CD4-positive, alpha-beta T cell treated with Interleukin-15 for 4 hours (primary cell): ENCODE results near the gene PITX2.

ENCODE experiments used
- DNase-seq: peaks from one replicate; pipeline ENCODE4 v3.0.0-alpha.2; 2020; ENCODE audit warnings: low spot score

Gene PITX2

DNA sequence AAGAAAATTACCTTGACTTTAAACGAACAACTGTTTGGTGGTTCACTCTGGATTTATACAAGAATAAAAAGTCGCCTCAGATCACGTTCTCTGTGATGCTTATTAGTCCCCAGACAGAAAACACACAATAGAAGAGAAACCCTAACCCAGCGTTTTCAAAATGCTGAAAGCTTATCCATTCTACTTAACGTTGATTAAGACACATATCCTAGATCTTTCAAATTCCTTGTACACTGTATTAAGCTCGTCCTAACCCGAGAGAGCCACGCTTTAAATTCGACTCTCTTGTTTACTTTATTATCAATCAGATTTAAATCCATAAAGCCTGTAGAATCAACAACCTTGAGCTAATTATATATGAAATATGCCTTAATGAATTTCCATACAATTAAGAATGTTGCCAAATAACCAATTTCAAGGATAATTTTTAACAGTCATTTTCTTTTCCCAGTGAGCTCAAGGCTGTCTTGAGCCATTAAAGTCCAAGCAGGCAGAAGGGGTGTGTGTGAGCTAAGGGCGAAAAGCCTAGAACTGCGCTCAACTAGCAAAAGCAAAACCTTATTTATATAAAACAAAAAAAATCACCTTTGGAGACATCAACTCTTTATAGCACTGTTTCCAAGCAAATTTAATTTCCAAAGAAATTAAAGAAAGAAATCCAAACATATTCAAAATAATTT, 981 bp upstream of the PITX2 start:
- no peak for DNase-seq

DNA sequence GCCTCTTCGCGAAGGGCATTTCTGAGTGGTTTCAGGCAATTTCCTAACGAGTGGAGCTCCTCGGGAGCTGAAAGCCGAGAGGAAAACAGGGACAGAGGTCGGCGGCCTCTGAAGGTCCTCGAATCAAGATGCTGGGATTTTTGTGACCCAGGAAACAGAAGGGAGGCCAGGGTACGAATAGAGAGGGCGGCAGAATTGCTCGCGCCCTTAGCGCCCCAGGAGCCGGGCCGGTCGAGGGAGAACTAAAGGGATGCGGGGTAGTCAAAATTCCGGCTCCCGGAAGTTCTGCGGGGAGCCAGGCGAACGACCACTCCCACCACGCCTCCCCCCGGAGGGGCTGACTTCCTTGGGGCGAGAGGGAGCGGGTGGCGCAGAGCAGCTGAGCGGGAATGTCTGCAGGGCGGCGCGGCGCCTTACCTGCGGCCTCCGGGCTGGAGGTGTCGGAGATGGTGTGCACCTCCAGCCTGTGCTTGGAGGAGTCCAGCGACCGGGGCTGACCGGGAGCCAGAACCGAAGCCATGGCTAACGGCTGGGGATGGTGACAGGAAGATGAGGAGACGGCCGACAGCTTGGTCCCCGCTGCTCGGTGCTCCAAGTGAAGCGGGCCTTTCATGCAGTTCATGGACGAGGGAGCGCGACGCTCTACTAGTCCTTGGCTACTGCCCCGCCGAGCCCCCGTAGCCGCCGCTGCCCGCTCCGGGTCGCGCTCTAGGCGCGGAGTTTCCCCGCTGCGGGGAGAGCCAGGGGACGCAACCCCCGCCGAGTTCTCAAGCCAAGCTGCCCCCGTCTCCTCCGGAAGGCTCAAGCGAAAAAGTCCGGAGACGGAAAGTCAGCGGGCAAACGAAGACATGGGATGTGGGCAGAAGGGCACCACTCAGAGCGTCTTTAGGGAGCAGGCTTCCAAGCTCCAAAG, 782 bp downstream of the PITX2 start:
- DNase-seq = no peak

DNA sequence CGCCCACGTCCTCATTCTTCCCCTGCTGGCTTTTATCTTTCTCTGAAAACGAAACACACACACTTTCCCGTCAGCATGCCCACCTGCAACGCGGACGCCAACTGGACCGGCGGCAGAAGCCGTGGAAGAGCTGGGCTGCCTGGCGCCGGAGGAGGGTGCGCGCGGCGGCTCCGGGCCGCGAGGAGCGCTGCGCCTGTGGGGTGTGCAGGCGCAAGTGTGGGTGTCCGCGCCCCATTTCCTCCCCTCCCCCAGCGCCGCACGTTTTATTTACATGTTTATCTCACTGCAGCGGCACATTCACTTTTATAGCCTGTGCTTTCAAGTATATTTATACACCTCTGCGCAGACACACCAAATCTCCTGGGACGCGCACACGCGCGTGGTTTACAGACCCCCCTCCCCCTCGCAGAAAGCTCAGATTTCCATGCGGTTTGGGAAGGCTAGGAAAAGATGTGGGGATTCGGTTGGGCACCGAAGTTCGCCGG, 1.5 kb downstream of the PITX2 start:
- DNase-seq = no peak

DNA sequence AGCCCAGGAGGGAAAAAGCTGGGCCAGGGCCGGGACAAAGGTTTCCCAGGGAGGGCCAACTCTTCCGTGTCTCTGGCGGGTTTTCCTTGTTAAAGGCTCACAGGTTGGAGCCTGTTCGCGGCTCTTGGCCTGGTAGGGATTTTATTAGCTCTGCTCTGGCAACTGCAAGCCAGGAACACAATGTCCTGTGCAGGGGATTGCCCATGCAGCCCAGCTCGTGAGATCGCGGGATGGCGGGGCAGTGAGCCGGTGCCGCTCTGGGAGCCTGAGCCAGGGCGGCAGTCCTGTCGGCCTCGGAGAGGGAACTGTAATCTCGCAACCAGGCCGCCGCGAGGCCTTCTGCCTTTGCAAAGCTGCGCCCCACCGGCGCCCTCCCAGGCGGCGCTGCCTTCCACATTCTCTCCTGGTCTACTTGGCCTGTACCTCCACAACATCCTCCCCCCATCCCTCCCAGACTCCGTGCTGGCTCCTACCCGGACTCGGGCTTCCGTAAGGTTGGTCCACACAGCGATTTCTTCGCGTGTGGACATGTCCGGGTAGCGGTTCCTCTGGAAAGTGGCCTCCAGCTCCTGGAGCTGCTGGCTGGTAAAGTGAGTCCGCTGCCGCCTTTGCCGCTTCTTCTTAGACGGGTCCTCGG, 2.1 kb downstream of the PITX2 start:
- no peak for DNase-seq

DNA sequence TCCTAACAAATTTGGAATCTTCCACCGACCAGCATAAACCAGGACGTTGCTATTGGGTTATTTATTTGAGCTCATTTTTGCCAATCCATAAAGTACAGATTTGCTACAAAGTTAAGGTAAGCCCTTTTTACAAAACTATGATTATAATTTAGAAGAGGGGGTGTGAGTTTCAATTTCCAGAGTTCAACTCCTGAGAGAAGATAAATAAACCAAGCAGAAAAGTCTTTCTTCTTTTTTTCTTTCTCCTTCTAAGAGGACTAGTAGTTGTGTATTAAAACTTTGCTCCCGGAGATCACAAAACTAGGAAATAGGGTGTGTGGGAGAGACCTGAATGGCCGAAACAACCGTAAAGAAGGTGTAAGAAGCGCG, 2.6 kb downstream of the PITX2 start:
- no peak for DNase-seq

DNA sequence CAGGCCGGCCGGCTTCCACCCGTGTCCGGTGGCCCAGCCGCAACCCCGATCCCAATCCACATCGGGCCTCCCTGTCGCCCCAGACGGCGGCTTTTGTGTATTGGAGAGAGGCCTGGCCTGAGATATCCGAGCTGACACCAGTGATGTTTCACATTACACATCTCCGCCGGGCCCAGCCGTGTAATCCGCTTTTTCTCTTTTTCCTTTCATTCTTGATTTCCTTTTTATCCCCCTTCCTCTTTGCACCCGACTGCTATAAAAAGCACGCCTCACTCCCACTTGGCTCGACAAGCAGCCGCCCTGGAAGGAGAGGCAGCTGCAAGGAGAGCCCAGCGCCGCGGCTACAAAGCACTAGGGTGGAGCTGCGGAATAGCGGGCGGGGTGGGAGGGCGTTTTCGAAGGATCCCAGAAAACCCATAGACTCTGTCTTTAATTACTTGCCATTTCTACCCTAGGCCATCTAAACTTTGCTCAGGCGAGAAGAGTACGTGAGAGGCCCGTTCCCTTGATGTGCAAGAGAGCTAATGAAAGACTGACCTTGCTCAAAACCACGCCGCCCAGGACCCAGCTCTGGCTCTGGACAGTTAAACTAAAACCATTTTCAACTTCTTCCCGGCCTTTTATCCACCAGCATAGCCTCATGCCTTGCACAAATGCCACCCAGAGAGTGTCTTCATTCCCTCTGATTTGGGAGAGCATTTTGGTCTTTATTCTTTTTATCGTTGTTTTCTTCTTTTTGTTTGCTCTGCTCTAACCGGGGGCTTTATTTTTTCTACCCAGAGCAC, 3.2 kb downstream of the PITX2 start:
- DNase-seq = no peak

DNA sequence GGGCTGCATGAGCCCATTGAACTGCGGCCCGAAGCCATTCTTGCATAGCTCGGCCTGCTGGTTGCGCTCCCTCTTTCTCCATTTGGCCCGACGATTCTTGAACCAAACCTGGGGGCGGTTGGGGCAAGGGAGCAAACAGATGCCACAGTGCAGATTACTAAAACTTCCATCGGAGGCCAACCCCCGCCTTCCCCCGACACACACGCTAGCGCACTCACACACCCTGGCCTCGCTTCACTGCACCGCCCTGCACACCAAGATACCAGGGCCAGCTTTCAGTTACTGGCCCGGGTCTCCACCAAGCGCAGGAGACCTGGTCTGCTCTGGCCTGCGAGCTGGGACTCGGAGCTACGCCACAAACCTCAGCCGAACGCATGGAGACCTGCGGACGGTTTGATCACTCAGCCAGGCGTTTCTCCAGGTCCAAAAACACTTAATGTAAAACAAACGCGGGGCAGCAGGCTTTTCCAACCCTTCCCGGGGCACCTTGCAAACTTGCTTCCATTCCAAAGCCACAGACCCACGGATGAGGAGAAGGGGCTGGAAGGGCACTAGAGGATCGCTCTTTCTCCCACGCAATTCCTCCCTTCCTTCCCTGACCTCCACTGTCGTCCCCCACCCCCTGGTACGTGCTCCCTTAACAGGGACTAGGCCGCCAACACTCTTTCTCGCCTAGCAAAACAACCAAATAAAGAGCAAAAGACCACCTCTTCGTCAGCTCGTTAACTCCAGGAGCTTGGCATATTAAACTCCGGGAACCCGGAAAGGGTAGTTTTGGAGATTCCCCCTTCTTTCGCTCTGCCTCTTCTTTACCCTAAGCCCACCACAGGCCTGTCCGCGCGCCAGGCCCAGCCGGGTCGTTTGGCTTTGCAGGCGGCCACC, 4.1 kb downstream of the PITX2 start:
- DNase-seq = no peak

DNA sequence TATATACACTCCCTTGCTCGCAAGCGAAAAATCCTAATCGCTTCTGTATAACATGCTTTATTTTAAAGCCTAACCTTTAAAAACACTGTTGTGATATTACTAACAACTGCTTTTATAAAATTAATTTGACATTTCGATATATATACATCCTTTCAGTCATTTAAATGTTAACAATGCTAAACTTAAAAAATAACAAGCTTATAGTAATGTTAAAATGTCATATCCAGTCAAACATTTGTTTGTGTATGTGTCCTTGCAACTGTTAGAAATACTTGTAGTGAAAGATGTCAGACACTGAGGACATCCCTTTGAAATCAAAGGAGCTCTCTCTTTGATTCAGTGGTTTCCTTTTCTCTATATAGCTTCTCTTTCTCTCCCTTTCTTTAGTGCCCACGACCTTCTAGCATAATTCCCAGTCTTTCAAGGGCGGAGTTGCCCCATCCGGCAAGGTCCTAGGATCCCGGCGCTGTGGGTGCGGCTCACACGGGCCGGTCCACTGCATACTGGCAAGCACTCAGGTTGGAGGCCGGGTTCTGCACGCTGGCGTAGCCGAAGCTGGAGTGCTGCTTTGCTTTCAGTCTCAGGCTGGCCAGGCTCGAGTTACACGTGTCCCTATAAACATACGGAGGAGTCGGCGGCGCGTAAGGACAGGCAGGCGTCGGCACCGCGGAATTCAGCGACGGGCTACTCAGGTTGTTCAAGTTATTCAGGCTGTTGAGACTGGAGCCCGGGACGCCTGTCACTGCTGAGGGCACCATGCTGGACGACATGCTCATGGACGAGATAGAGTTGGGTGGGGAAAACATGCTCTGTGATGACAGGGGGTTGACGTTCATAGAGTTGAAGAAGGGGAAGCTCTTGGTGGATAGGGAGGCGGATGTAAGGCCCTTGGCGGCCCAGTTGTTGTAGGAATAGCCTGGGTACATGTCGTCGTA, 5.0 kb downstream of the PITX2 start:
- no peak for DNase-seq

DNA sequence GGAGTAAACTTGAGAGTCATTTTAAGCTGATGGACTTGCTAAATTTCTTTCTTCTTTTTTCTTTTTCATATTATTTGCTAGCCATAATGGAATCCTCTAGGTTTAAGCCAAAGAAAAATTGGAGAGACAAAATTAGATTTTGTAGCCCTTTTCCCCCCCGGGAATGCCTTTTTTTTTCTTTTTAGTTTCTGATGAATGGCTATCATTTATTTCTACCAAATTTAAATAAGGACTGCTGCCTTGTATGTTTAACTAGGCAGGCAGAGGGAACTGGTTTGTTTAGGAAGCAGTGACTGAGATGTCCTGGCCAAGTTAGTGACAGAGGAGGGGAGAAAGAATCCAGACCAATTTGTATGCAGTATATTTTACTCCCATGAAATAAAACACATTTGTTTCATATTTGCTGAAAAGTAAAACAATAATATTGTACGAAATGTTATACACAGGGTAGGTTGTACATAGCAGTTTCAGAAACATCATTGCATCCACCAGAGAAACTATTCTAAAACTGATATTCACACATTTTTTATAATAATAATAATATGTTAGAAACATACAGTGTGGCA, 5.7 kb downstream of the PITX2 start:
- no peak for DNase-seq

DNA sequence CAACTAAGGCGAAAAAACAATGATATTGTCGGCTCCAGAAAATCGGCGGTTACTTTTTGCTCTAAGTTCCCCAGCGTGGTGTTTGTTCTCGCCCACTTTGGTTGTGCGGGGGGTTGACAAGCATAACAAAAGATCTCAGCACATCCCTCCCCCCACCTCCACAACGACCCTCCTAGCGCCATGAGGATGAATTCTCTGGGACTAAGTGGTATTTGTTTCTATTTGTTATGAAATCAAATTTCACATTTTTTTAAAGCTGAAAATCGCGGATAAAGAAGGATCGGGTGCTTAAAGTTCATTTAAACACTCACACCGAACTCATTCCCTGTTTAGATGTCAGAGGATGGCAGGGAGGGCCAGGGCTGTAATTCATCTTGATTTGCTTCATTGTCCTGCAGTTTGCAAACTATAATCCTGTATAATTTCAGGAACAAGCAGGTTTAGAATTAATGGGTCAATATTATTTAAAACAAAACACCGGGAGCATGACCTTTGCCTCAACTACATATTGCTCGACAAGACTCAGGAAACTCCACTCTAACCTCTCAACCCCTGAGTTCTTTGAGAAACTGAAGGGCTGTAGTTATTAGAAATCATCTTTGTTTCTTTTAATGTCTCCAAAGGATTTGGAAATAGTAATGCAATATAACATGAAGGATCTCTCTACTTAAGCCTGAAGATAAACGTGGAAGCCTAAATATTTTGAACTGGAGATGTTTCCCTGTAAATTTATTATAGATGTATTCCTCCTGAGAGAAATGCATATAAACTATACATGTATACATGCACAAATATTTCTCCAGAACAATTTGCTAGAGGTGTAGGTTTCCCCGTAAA, 6.4 kb downstream of the PITX2 start:
- DNase-seq = no peak

DNA sequence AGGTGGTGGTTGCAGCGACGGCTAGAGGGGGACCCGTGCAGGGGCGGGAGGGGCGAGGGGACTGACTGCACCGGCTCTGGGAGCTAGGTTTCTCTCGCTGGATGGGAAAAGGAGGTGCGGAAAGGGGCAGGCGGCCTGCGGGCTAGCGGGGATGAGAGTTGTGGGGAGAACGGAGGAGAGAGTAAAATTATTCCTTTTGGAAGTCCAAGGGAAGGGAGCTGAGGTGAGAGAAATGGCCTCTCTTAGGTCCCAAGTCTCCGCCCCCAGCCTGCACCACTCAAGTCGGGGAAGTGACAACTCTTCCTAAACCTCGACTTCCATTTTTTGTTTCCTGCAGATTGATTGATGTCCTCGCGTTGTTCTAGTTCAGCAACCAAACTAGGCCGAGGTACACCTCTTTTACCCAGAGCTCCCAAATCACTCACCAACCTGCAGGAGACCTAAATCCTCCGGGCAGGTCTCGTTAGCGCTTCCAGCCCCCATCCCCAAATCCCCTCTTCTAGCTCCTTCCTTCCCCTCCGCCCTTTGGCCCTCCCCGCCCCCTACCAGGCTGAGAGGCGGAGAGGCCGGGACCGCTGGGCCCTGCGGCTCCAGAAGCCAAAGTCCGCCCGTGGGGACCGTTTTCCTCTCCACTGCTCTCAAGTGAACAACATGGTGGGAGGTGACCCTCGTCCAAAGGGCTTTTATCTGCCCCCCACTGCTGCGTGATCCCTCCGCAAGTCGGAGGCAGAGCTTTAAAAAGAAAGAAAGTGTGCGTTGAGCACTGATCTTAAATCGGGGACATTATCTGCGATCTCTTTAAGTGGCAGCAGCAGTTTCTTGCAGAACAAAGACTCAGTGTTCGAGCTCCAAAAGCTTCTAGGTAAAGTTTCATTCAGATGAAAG, 7.3 kb downstream of the PITX2 start:
- DNase-seq = no peak

DNA sequence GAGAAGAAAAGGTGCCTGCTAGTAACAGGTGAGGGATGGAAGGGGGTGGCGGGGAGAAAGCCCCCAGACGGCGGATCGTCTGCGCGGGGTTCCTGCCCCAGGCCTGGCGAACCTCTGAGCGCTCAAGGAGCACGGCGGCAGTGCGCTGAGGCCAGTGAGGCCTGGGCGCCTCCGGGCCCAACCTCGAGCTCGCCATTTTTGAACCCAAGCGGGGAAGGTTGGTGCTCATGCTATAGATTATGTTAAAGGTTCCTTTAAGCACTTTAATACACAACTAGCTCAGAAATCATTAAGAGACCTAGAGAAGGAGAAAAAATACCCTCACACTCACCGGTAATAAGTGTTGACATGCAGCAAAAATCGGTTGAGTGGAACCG, 7.9 kb downstream of the PITX2 start:
- DNase-seq = no peak

DNA sequence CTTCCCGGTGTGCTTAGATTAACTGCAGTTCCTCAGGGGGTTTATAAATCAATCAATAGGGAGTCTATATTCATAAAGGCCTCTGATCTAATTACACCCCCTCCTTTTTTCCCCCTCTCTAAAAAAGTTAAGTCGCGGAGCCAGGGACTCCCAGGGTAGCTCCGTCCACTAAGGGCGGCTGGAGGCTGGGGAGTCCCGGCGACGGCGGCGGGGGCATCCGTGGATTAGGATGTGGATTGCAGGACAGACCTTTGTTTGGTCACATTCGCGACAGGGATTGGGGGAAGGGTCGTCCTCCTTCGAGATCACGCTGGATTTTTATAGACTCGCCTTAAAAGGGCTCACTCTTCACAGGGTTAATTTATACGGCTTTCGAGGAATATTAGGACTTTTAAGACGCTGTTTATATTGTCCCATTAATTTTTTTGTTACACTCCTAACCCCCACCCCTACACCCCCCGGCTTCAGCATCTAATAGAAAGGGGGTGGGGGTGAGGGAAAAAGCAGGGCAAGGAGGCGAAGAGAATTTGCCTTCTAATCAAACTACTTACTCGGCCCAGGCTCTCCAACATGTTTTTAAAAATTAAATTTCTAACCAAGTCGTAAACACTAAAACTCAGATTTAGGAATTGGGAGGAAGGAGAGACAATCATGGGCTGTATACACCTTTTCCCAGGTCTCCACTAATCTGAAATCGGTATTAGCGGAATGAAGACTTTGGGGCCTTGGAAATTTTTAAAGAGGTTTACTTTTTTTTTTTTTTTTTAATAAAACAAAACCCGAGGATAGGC, 8.5 kb downstream of the PITX2 start:
- no peak for DNase-seq

DNA sequence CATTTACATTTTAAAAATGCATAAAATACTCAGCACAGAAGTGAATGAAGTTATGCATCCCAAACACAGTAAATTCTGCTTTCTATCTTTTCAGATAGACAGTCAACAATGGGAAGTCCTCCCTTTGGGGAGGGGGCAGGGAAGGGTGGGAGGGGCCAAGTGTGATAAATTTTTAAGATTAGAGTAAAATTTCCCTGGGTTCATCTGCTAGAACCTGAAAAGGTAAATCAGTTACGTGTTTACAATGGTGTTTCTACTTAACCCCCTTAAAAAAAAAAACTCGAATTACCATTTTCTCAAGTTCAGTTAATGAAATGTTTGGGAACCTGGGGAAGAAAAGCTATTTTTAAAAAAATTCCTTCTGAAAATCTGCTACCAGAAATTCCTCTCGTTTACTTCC, 9.1 kb downstream of the PITX2 start:
- no peak for DNase-seq

DNA sequence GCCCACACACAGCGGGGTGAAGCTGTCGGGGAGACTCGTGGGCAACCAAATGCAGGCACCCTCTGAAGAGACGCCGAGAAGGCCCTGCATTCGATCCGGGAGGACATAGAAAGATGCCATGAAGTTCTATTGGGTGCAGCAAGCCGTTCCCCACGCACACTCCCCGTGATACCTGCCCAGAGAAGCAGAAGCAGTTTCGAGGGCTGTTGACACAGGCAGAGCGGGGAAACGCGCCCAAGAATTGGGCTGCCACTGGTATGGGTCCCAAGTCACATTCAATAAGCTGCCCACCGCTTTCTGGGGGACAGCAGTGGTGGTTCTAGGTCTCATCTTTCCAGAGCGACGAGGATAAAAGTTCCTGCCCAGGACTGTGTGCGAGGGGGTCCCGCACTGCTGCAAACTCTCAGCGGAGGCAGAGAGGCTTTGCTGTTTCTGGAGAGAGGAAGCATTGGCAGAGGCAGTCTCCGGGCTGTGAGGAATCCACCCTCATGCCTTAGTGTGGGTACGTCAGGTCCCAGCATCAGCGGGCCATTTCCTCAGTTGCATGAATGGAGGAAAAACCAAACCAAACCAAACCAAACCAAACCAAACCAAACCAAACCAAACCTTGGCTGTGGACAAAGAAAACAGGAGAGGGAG, 10.1 kb downstream of the PITX2 start:
- no peak for DNase-seq

DNA sequence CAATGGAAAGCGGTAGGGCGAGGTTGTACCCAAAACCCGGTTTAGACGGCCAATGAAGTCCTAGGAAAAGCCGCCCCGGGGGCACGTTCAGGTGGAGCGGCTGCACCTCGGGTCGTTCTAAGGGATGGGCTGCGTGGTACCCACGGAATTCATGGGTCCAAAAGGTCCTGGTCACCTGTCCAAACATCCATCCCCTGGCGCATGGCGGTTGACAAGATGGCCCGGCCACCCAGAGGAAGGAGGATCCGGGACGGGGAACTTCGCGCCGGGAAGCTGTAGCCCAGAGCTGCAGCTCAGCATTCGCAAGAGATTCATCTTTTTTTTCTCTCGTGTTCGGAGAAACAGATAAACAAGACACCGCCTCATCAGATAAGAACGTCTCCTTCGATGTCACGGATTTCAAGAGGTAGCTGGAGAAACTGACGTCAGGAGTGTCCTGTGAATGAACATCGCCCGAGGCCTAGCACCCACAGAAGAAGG, 10.9 kb downstream of the PITX2 start:
- no peak for DNase-seq
